Inflammatory macrophage treated with lipopolysaccharide for 4 hours (primary cell): ENCODE results near the gene FCGBP.
"Not testable (repeated sequence)": the region's sequence is repeated elsewhere in the genome, so short reads cannot be mapped to it uniquely, and the experiment has no call there.

Source experiments
- DNase-seq: peaks from one replicate; pipeline ENCODE4 v3.0.0-alpha.2; 2020

Gene FCGBP

DNA sequence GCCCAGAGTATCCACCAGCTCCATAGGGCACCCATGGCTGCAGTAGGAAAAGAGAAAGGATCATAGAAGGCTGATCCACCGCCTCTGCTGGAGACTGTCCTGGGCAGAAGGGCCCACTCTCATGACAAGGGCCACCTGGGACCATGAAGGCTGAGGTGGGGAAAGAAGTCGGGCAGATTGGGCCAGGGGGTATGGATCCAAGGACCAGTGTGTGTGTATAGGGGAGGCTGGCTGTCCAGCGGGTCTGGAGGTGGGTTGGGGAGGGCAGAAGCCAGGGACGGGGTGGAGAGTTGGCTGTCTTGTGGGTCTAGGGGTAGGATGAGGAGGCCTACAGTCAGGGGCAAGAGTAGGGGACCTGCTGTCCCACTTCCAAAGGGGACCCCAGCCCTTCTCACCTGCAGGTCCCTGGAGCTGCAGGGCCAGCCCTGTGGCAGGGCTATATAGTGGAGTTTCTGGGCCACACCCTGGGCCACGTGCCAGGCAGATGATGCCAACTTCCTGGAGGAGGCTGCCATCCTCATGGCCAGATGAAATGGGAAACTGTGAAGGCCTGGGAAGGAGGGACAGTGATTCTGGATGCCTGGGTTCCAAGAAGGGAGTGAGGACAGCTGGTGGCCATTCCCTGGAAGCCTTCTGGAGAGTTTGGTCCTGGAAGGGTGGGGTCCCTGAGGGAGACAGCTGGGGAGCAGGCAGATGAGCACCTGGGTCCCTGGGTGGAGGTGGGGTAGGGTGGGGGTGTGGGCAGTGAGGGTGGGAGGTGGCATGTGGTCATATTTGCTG is at the start of gene FCGBP:
Gene FCGBP (minus strand): TSS at position 51 of the 780 bp plus-strand sequence.
- DNase-seq, result peak; percentile 11

DNA sequence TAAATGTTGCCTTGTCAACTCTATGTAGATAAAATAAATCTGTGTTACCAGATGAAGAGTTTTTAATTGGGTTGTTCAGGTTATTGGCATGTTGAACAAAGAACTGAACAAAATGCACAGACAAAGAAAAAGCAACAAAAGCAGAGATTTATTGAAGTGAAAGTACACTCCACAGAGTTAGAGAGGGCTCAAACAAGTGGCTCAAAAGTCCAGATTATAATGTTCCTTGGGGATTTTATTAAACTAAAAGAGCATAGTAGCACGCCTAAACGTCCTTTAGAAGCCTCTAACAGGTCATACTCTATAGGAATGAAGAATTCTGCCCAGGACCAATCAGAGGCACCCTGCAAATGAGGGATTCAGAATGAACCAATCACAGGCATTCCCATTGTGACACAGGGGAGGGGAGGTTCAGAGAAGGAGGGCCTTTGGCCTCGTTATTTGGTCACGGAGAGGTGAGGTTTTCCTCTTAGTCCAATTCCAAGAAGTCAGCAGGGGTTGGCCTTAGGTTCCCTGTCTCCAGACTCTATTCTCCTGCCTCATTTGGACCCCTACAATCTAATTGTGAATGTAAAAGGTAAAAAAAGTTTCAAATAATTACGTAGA is 49.4 kb upstream of the FCGBP start:
- DNase-seq, result no peak

DNA sequence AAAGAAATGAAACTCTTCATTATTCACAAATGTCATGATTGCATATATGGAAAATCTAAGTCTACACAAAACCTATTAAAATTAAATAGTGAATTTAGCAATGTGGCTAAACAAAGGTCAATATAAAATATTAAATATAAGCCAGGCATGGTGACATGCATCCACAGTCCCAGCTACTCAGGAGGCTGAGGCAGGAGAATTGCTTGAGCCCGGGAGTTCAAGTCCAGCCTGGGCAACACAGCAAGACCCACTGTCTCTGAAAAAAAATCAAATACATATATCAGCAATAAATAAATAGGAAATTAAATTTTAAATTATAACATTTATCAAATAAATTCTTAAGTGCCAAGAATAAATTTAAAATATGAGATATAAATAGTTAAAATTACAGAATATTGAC is 48.4 kb upstream of the FCGBP start:
- DNase-seq, result no peak

DNA sequence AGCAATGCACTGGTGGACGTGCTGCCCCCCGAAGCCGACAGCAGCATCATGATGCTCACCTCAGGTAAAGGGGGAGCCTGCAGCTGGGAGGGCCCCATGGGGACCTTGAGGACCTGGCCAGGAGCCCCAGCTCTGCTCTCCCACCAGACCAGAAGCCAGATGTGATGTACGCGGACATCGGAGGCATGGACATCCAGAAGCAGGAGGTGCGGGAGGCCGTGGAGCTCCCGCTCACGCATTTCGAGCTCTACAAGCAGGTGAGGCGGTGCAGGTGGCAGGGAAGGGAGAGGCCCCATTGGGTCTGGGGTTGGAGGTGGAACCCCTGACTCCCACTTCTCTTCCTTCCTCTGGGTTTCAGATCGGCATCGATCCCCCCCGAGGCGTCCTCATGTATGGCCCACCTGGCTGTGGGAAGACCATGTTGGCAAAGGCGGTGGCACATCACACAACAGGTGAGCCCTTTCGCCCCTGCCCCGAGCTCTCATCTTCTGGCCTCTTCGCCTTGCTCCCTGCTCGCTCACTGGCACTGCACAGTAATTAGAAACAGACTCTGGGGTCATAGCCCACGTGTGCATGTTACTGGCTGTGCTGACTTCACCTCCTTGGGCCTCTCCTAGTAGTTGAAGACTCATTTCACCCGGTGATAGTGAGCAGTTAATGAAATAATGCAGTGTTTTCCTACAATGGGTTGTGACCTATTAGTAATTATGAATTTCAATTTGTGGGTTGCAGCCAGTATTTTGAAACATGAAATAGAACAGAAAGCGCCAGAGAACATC is 40.1 kb upstream of the FCGBP start:
- DNase-seq, result no peak

DNA sequence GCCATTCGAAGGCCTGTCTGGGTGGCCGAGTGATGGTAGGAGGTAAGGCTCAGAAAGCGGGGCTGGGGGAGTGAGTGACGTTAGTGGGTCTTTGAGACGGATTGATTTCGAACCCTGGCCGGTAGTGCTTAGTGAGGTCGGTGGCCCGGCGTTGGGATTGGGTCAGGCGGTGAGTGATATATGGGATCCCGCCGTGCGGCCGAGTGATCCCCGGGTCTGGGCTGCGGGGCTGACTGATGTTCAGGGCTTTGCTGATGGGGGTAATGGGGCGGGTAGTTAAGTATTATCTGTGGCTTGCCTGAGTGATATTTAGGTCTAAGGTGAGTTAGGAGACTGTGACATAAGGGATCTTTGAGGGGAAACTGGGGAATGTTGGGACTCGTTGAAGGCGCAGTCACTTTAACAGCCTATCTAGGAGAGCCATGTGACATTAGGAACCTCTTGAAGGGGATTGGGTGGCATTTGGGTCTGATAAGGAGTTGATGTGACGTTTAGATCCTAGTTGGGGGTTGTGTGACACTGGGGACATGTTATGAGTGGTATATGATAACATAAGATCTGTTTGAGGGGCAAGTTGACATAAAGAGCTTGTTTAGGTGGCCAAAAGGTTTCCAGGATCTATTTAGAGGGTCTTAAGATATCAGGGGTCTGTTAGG is 37.1 kb upstream of the FCGBP start:
- peak; percentile 4 for DNase-seq

DNA sequence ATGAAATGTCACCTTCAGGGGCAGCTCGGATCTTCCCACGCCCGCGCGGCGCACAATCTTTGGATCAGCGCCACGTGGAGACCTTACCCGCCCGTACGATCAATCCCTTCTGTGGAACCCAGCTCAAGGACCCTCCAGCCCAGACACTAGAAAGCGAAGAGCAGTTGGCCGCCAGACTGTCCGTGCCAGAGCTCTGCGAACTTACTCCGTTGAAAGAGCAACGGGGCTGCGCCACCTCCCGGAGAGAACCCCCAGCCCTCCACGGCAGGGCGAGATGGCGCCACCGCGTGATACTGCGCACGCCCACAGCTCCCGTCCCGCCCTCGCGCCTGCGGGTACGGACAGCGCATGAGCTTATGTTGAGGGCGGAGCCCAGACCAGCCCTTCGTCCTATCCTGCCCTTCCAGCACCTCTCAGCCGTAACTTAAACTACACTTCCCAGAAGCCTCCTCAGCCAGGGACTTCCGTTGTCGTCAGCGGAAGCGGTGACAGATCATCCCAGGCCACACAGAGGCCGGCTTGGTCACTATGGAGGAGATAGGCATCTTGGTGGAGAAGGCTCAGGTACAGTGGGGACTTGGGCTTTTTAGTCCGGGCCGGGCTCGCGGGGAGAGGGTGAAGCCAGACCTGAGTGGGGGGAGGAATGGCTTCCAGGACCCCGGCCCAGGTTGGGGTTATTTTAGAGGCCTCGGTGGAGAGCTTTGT is 36.4 kb upstream of the FCGBP start, which contains the start of gene PSMC4:
Gene PSMC4 (plus strand): TSS at position 491 of the 705 bp plus-strand sequence. CDS start 38 bp downstream, at position 529.
- DNase-seq, result peak; percentile 99

DNA sequence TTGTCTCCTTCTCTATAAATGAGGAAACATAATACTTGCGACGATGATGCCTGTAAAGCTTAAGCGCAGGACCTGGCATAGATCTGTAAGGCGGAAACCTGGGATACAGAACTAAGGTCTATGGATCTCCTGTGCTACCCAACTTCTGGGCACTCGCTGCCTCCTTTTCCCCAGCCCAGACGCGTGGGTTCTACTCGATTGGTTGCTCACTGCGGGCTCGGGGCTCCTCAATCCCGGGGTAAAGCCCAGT is 35.9 kb upstream of the FCGBP start:
- no peak for DNase-seq

DNA sequence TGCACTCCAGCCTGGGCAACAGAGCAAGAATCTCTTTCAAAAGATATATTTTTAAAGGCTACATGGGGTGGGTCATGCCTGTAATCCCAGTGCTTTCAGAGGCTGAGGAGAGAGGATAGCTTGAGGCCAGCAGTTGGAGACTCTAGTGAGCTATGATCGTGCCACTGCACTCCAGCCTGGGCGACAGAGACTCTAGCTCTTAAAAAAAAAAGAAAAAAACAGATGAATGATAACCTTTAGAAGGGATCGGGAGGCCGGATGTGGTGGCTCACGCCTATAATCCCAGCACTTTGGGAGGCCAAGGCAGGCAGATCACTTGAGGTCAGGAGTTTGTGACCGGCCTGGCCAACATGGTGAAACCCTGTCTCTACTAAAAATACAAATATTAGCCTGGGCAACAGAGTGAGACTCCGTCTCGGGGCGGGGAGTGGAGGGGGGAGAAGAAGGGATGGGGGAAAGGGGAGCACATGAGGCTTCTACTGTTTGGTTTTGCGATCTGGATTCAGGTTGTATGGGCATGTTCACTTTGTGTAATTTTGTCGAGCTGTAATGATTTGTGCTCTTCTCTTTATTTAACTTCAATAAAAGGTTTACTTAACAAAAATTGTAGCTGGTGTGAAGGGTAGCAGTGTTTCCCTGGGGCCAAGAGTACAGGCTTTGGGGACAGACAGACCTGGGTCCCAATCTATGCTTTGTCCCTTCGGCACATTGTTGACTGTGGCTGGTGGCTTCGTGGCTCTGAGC is 35.4 kb upstream of the FCGBP start:
- DNase-seq, result no peak

DNA sequence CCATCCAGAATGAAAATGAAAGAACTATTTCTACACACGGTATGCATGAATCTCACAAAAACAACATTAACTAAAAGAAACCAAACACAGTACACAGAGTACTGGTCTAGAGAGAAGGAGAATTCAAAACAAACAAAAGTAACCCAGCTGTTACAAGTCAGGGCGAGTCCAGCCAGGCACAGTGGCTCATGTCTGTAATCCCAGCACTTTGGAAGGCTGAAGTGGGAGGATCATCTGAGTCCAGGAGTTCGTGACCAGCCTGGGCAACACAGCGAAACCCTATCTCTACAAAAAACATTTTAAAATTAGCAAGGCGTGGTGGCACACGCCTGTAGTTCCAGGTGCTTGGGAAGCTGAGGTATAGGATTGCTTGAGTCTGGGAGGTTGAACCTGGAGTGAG is 34.8 kb upstream of the FCGBP start:
- peak; percentile 13 for DNase-seq

DNA sequence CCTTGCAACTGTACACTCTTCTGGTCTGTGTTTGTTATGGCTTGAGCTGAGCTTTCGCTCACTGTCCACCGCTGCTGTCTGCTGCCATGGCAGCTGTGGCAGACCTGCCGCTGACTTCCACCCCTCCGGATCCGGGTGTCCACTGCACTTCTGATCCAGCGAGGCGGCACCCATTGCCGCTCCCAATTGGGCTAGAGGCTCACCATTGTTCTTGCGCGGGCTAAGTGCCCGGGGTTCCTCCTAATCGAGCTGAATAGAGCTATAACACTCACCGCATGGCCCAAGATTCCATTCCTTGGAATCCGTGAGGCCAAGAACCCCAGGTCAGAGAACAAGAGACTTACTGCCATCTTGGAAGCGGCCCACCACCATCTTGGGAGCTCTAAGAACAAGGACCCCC is 34.4 kb upstream of the FCGBP start:
- no peak for DNase-seq

DNA sequence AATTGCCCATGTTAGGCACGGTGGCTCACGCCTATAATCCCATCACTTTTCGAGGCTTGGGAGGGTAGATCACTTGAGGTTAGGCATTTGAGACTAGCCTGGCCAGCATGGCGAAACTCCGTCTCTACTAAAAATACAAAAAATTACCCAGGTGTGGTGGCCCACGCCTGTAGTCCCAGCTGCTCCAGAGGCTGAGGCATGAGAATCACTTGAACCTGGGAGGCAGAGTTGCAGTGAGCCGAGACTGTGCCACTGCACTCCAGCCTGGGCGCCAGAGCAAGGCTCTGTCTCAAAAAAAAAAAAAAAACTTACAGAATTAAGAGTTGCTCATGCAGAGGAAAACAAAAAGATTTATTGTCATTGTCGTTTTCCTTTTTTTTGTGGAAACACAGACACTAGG is 33.1 kb upstream of the FCGBP start:
- no peak for DNase-seq

DNA sequence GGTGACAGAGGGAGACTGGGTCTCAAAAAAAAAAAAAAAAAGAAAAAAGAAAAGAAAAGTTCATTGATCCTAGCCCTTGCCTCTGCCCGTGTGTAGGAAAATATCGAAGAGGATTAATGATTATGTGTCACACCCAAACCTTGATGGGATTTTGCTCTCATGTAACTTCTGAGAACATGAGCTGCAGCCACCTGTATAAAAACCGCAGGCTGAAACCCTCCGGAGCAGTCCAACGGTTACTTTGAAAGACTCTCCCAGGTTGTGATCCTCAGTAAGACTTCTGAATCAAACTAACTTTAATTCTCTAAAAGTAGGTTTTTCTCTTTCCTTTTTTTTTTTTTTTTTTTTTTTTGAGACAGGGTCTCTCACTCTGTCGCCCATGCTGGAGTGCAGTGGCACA is 32.2 kb upstream of the FCGBP start:
- DNase-seq, result no peak

DNA sequence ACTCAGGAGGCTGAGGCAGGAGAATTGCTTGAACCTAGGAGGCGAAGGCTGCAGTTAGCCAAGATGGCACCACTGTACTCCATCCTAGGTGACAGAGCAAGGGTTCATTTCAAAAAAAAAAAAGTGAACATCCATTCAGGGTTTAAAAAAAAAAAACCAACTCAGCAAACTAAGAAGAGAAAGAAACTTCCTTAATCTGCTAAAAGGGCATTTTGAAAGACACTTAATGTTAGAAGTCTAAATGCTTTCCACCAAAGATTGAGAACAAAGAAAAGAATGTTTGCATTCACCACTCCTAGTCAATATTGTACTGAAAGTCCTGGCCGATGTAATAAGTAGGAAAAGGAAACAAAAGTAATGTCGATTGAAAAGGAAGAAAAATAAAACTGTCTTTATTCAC is 29.5 kb upstream of the FCGBP start:
- no peak for DNase-seq

DNA sequence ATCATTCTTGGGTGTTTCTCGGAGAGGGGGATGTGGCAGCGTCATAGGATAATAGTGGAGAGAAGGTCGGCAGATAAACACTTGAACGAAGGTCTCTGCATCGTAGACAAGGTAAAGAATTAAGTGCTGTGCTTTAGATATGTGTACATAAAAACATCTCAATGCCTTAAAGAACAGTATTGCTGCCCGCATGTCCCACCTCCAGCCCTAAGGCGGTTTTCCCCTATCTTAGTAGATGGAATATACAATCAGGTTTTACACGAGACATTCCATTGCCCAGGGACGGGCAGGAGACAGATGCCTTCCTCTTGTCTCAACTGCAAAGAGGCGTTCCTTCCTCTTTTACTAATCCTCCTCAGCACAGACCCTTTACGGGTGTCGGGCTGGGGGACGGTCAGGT is 25.0 kb upstream of the FCGBP start:
- not testable (repeated sequence) for DNase-seq

DNA sequence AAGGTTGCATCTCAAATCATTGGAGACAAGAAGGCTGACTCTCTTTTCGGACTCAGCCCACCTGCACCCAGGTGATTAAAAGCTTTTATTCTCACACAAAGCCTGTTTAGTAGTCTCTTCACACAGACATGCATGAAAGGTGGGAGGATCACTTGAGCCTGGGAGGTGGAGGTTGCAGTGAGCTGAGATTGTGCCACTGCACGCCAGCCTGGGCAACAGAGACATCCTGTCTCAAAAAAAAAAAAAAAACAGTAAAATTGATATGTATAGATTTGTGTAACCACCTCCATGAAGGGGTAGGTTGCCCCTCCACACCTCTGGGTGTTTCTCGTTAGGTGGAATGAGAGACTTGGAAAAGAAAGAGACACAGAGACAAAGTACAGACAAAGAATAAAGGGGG is 24.5 kb upstream of the FCGBP start:
- not testable (repeated sequence) for DNase-seq

DNA sequence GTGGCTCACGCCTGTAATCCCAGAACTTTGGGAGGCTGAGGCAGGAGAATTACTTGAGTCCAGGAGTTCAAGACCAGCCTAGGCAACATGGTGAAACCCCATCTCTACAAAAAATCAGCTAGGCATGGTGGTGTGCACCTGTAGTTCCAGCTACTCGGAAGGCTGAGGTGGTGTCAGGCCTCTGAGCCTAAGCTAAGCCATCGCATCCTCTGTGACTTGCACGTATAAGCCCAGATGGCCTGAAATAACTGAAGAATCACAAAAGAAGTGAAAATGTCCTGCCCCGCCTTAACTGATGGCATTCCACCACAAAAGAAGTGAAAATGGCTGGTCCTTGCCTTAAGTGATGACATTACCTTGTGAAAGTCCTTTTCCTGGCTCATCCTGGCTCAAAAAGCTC is 23.5 kb upstream of the FCGBP start:
- not testable (repeated sequence) for DNase-seq

DNA sequence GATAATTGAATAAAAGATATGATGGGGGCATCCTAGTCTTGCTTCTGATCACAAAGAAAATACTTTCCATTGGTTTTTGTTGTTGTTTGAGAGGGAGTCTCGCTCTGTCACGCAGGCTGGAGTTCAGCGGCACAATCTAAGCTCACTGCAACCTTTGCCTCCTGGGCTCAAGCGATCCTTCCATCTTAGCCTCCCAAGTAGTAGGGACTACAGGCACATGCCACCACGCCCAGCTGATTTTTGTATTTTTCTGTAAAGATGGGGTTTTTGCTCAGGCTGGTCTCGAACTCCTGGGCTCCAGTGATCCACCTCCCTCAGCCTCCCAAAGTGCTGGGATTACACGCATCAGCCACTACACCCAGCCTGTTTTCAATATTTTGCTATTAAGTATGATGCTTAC is 19.5 kb upstream of the FCGBP start:
- no peak for DNase-seq

DNA sequence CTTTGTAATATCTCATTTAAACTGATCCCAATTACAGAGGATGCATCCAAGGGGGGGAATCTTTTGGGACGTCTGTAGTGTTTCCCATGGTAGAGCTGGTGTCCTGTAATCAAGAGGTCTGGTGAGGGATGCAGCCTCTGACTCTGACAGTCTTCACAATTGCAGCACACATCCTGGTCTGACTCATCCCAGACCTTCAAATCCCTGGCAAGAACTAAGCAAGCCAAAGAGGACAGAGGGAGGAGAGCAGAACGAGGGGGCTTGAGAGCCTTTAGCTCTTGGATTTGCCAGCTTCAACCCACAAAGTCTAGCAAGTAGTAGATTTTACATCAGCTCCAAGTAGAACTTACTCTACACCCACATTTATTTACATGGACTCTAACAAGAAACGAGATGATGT is 17.3 kb upstream of the FCGBP start:
- DNase-seq, result peak; percentile 49

DNA sequence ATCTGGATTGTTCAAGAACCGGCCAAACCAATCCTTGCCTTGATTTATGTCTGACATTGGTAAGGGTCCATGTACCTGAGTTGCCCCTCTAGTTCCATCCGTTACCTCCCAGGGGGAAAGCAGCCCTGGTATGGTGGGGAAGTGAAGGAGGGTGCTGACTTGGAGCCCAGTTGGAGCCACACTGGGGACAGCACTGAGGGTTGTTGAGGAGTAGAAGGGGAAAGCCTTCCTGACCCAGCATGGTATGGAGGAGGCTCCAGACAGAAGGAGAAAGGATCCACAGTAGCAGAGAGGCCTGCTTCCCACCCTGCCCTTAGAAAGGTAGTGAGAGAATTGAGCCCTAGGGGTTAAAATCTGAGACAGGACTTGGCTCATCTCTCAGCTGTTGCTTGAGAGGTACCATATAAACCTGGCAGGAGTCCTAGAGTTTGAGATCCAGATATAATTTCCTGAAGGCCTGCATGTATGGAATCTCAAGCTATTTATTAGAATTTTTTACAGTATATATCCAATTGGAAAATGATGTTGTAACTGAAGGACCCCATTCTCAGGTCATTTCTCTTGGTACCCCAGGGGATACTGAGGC is 16.7 kb upstream of the FCGBP start:
- no peak for DNase-seq

DNA sequence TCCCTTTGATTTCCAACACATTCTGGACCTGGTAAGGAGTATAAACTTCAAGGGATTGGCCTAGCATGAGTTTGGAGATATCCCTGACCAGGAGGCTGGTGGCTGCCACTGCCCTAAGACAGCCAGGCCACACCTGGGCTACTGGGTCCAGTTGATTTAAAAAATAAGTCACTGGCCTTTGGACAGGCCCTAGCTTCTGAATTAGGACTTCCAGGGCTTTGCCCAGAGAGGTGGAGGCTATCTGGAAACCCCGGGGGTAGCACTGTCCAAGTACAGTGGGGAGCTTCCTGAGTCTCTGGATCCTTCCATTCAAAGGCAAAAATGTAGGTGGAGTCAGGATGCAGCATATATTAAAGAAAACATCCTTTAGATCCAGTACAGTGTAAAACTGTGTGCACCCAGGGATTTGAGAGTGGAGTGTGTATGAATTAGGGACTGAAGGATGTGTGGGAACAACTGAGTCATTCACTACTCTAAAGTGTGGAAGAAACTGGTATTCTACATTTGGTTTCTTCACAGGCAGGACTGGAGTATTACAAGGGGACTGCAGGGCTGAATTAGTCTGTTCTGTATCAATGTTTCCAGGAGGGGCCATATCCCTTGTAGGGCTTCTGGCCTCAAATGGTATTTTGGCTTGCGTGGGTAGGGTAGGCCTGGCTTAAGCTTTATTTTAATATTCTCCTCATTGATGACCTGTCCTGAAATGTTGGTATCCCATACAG is 14.8 kb upstream of the FCGBP start:
- DNase-seq, result no peak

DNA sequence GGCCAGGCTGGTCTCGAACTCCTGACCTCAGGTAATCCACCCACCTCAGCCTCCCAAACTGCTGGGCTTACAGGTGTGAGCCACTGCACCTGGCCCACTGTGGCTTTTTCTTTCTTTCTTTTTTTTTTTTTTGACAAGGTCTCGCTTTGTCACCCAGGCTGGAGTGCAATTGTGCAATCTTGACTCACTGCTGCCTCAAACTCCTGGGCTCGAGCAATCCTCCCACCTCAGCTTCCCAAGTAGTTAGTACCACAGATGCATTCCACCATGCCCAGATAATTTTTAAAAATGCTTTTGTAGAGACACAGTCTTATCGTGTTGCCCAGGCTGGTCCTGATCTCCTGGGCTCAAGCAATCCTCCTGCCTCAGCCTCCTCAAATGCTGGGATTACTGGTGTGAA is 12.1 kb upstream of the FCGBP start:
- DNase-seq, result peak; percentile 48
